Stomach (tissue), 9 donors: Measurements from ENCODE around the gene GNPAT. TPM values are rescaled to one million over a fixed set of nuclear protein-coding genes. Genes with fewer than 3 reads are reported as not detected.

Experiments used
- DNase-seq, 2 donors: peaks; one replicate each; pipeline versions ENCODE4 v3.0.0 to v3.0.0-alpha.2; 2013 to 2019
- H3K27ac ChIP-seq, 5 donors: fragments of 200-600 bp in 4 of 5; sonication (generic) in 4 of 5; one replicate each; pipeline ENCODE4 v1.5.1; 2013 to 2019; ENCODE audit warnings: mild to moderate bottlenecking in 1 of 5, moderate library complexity in 1 of 5
- H3K27me3 ChIP-seq, 3 donors: fragments of 200-600 bp; sonication (generic); one replicate each; pipeline ENCODE4 v1.5.1; 2017 to 2019; ENCODE audit warnings: mixed run types in 1 of 3
- H3K36me3 ChIP-seq, 4 donors: fragments of 200-600 bp; sonication (generic); 1 replicate in 3 of 4; 2 replicates in 1 of 4; pipeline ENCODE4 v1.5.1; 2016 to 2019
- H3K4me1 ChIP-seq, 4 donors: fragments of 200-600 bp; sonication (generic); one replicate each; pipeline ENCODE4 v1.5.1; 2016 to 2019
- H3K4me3 ChIP-seq, 4 donors: fragments of 200-600 bp; sonication (generic) in 3 of 4; one replicate each; pipeline ENCODE4 v1.5.1; 2016 to 2019; ENCODE audit warnings: mild to moderate bottlenecking in 1 of 4
- H3K9me3 ChIP-seq, 4 donors: fragments of 200-600 bp; sonication (generic); one replicate each; pipeline ENCODE4 v1.5.1; 2016 to 2019
- EP300 ChIP-seq: sonication (generic); formaldehyde crosslinking; IDR thresholded peaks from one replicate; pipeline ENCODE4 v1.6.1; 2017; ENCODE audit warnings: antibody characterized with exemption
- POLR2A ChIP-seq, 4 donors: fragments of 450-650 bp; IDR thresholded peaks; one replicate each; pipeline ENCODE4 v1.6.1; 2016; ENCODE audit warnings: antibody characterized with exemption in 4 of 4, control low read depth in 2 of 4, mild to moderate bottlenecking in 1 of 4, moderate library complexity in 1 of 4
- POLR2AphosphoS5 ChIP-seq, 3 donors: sonication (generic); formaldehyde crosslinking; IDR thresholded peaks; one replicate each; pipeline ENCODE4 v1.6.1; 2016; ENCODE audit warnings: antibody characterized with exemption in 3 of 3
- WGBS, 5 donors: extraction: QIAGEN DNeasy Blood & Tissue Kit in 3 of 5; methylation state at CpG; one replicate each; pipeline versions ENCODE4 v1.1.5 to v1.1.7; 2013 to 2018; 5-methylcytosine and 5-hydroxymethylcytosine counted together
- intact Hi-C: fragments of 100-400 bp; cut with DNase I; formaldehyde crosslinking; loops from one replicate; pipeline ENCODE4 v1.15.1; 2023; ENCODE audit warnings: low total_unique reads
- polyA plus RNA-seq, 3 donors: library from polyadenylated mRNA; stranded (reverse); fragments of 200-250 nt; gene quantifications; one replicate each; pipeline ENCODE4 v1.2.3, GENCODE V29; 2013
- total RNA-seq, 5 donors: library from RNA; depleted of rRNA; stranded (reverse); fragments of >200 nt; gene quantifications; one replicate each; pipeline versions ENCODE4 v1.1.0 to v1.2.3, GENCODE V29; 2014 to 2016
- TF ChIP-seq, protein P1 (sequence below), 7 experiments: fragments of 450-650 bp in 4 of 7; fragments of 200-600 bp in 3 of 7; sonication (generic) in 3 of 7; IDR thresholded peaks; one replicate each; pipeline ENCODE4 v1.5.1; 2016 to 2019; ENCODE audit warnings: antibody characterized with exemption in 7 of 7, control low read depth in 2 of 7, mild to moderate bottlenecking in 1 of 7
- donor health status: healthy with polysubstance abuse.
- donor health status: Bipolar disorder and iron deficiency.
- donor health status: healthy.

The GNPAT gene
- total and polyA plus RNA-seq, 8 donors, result 35.9 to 76.8 (median 44.9) TPM

DNA sequence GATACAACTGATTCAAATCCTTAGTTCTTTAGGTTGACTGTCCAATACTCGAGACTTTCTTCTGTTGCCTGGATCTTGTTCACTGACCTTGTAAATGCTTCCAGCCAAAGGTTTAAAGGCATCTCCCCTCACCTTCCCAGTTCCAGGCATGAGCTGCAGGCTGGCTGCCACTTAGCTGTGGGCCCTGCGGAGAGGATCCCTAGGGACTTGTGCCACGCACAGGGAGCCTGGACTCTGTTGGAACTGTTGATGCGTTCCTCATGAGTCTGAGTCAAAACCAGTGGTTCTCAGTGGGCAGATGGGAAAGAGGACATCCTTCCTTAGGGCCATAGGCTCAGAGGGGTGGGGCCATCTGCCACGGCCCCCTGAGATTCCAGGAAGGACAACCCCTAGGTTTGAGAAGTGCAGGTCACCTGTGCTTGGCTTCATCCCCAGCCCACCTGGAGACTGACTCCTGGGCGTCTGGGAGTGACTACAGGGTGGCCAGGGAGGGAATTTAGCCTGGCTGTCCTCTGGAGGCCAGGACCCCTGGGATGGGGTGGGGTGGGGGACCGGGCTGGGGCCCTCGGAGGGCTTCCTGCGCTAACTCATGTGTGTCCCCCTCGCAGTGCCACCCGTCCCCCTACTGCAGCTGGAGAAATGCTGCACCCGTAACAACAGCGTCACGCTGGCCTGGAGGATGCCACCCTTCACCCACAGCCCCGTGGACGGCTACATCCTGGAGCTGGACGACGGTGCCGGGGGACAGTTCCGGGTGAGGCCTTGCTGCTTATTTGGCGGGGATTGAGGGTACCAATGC lies 37.6 kb upstream of the GNPAT start:
- intact Hi-C loops, result no loop called here
- WGBS, 5 donors, result 84 to 90% (median 87%) methylated on average over 12 to 21 of the region's 21 CpGs
- H3K27me3 ChIP-seq, result peaks cover 0 to 20% (median 0%) of the 10 kb centered on the region in 3 donors
- DNase-seq, result no peak
- no peak for TF ChIP-seq POLR2A (IDR thresholded peaks at IDR 0.05)
- TF ChIP-seq POLR2AphosphoS5 (IDR thresholded peaks at IDR 0.05), result no peak
- no peak for TF ChIP-seq EP300
- TF ChIP-seq, protein P1, sequence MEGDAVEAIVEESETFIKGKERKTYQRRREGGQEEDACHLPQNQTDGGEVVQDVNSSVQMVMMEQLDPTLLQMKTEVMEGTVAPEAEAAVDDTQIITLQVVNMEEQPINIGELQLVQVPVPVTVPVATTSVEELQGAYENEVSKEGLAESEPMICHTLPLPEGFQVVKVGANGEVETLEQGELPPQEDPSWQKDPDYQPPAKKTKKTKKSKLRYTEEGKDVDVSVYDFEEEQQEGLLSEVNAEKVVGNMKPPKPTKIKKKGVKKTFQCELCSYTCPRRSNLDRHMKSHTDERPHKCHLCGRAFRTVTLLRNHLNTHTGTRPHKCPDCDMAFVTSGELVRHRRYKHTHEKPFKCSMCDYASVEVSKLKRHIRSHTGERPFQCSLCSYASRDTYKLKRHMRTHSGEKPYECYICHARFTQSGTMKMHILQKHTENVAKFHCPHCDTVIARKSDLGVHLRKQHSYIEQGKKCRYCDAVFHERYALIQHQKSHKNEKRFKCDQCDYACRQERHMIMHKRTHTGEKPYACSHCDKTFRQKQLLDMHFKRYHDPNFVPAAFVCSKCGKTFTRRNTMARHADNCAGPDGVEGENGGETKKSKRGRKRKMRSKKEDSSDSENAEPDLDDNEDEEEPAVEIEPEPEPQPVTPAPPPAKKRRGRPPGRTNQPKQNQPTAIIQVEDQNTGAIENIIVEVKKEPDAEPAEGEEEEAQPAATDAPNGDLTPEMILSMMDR (IDR thresholded peaks at IDR 0.05), result no peak
- H3K36me3 ChIP-seq, result no peaks in the 10 kb centered on the region
- no peaks in the 10 kb centered on the region for H3K9me3 ChIP-seq
- H3K27ac ChIP-seq, result no peak overlapping the region
- no peaks in the 10 kb centered on the region for H3K4me1 ChIP-seq
- H3K4me3 ChIP-seq, result no peak overlapping the region

- Histone ChIP-seq H3K9me3 (no peaks in the 10 kb centered on the region), H3K36me3 (no peaks in the 10 kb centered on the region), H3K27me3 (peaks cover 0 to 8% (median 0%) of the 10 kb centered on the region in 3 donors), H3K4me1 (peaks cover 0 to 10% (median 8%) of the 10 kb centered on the region in 4 donors), H3K27ac (no peak overlapping the region), H3K4me3 (no peak overlapping the region)
- WGBS, 5 donors, result 40 to 62% (median 43%) methylated on average over 5 to 8 of the region's 8 CpGs
- DNase-seq, result peak in 1 of 2 donors; percentile 38
- intact Hi-C loops, result no loop called here
- TF ChIP-seq, protein P1 (IDR thresholded peaks at IDR 0.05), result no peak
- no peak for TF ChIP-seq POLR2AphosphoS5 (IDR thresholded peaks at IDR 0.05)
- TF ChIP-seq POLR2A (IDR thresholded peaks at IDR 0.05), result no peak
- no peak for TF ChIP-seq EP300
Measured at GRCh38 chr1:231206856-231207255, 34.2 kb upstream of the GNPAT start.

GRCh38 chr1:231207437-231207836 lies 33.6 kb upstream of the GNPAT start:
- peaks cover 0 to 8% (median 0%) of the 10 kb centered on the region in 3 donors for H3K27me3 ChIP-seq
- H3K9me3 ChIP-seq, result no peaks in the 10 kb centered on the region
- intact Hi-C loops, result no loop called here
- H3K36me3 ChIP-seq, result no peaks in the 10 kb centered on the region
- 73 to 92% (median 79%) methylated on average over 3 of the region's 3 CpGs for WGBS, 5 donors
- no peak for TF ChIP-seq POLR2A (IDR thresholded peaks at IDR 0.05)
- TF ChIP-seq, protein P1 (IDR thresholded peaks at IDR 0.05), result no peak
- TF ChIP-seq POLR2AphosphoS5 (IDR thresholded peaks at IDR 0.05), result no peak
- no peak for TF ChIP-seq EP300
- H3K27ac ChIP-seq, result no peak overlapping the region
- no peak for DNase-seq
- H3K4me3 ChIP-seq, result no peak overlapping the region
- peaks cover 0 to 16% (median 9%) of the 10 kb centered on the region in 4 donors for H3K4me1 ChIP-seq

GRCh38 chr1:231208980-231209379 lies 32.0 kb upstream of the GNPAT start:
- TF ChIP-seq, protein P1 (IDR thresholded peaks at IDR 0.05), result no peak
- no peak for TF ChIP-seq EP300
- H3K4me1 ChIP-seq, result peaks cover 0 to 18% (median 9%) of the 10 kb centered on the region in 4 donors
- H3K9me3 ChIP-seq, result no peaks in the 10 kb centered on the region
- intact Hi-C loops, result no loop called here
- 92 to 96% (median 94%) methylated on average over 14 of the region's 14 CpGs for WGBS, 5 donors
- no peak overlapping the region for H3K4me3 ChIP-seq
- DNase-seq, result no peak
- H3K36me3 ChIP-seq, result no peaks in the 10 kb centered on the region
- peaks cover 0 to under 1% (median 0%) of the 10 kb centered on the region in 3 donors for H3K27me3 ChIP-seq
- H3K27ac ChIP-seq, result no peak overlapping the region
